ENCODE measurements around the gene CLDN4. TPM values are rescaled to one million over a fixed set of nuclear protein-coding genes. Genes with fewer than 3 reads are reported as not detected.

CLDN4 gene
- total RNA-seq, 1 experiment from 2014 or later = 234 TPM

DNA sequence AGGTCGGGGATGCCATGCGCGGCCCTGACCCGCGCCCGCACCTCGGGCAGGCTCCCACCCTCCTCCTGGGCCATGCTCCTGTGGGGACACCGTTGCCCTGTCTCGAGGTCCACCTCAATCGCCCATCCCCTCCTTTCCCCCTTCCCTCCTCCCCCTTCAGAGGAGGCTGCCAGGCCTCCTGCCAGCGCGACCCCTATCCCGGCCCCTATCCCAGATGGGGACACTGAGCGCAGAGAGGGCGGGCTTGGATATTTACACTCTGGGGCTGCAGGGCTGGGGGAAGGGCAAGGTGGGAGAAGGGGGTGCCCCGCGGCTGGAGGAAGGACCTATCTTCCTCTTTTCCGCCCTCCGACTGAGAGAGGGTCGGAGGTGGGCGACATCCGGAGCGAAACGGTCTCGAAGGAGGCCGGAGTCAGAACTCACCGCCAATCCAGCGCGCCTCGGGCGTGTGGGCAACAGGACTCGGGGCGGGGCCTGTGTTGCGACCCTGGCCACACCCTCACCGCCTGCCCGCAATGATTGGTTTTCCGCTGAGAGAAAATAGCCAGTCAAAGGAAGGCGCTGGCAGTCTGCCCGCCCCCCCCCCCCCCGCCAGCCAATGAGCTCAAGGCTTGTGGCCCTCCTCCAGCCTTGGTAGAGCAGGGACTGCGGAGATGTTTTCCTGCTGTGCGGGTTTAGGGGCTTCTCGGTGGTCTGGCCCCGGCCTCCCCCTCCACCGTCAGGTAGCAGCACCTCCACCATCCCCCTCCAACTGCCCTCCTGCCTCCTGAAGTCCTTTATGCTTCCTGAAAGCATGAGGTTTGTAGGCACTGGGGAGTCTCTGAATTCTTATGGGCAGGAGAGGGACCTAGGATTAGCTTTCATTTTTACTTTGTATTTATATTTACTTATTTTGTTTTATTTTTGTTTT lies 11.5 kb downstream of the CLDN4 start, which contains the start of gene METTL27:
METTL27 (minus strand) TSS at position 450 of the 910 bp plus-strand sequence; CDS start at position 74, 376 bp downstream.
- no peaks in the 10 kb centered on the region for H3K27me3 ChIP-seq (ENCODE audit: insufficient read depth, low read length)
- peak; percentile 88 for ATAC-seq
- H3K9me2 ChIP-seq (ENCODE audit: insufficient read depth) = no peaks in the 10 kb centered on the region
- H2AFZ ChIP-seq (ENCODE audit: low read depth, low read length, poor library complexity, severe bottlenecking) = no peak within 1 kb of the TSS
- BruUV-seq (replicated peaks) = TSS peak; percentile 82
- H3K4me2 ChIP-seq (ENCODE audit: low read length) = peak within 1 kb of the TSS; percentile 96
- peaks cover 33 to 59% of the 10 kb centered on the region in 2 experiments for H3K4me1 ChIP-seq (ENCODE audit: control insufficient read depth in 1 of 2, insufficient read depth in 2 of 2, low read length in 2 of 2)
- intact Hi-C loops (cut with micrococcal nuclease) = no loop called here
- no peaks in the 10 kb centered on the region for H4K20me1 ChIP-seq (ENCODE audit: insufficient read depth)
- TF ChIP-seq POLR2A (IDR thresholded peaks at IDR 0.05; ENCODE audit: borderline replicate concordance, extremely low read depth, insufficient read depth, insufficient read length) (peak; percentile 71), ELF1 (IDR thresholded peaks at IDR 0.05; ENCODE audit: borderline replicate concordance, low read depth) (no peak), SP1 (IDR thresholded peaks at IDR 0.05; ENCODE audit: low read depth) (no peak), POLR2AphosphoS5 (IDR thresholded peaks at IDR 0.05; ENCODE audit: low read depth, low read length) (peak; percentile 93), ZFX (IDR thresholded peaks at IDR 0.05) (peak; percentile 75)
- TF ChIP-seq, protein P1, sequence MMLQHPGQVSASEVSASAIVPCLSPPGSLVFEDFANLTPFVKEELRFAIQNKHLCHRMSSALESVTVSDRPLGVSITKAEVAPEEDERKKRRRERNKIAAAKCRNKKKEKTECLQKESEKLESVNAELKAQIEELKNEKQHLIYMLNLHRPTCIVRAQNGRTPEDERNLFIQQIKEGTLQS (IDR thresholded peaks at IDR 0.05) = no peak
- ChIA-PET CTCF (interaction anchor here (0.6 to 1.8 kb wide), 11 partner anchors 8 to 233 kb away, joined by 3 to 18 read pairs (median 4); partner anchors contain the start of gene ABHD11), RAD21 (ENCODE audit: low non-redundant PET in 1 of 2, low total read pairs in 2 of 2, uncharacterized antibody in 2 of 2, unreplicated experiment in 2 of 2) (interaction anchor here (0.6 to 1.5 kb wide), 6 partner anchors 8 to 102 kb away, joined by 3 to 7 read pairs (median 5); no protein-coding TSS in a partner anchor), POLR2A (interaction anchor here (0.6 to 4.4 kb wide), 24 partner anchors 8 to 520 kb away, joined by 3 to 87 read pairs (median 4); partner anchors contain the start of genes ABHD11 and CLDN4)
- no peaks in the 10 kb centered on the region; a peak in 1 of 4 replicates for H3K36me3 ChIP-seq (ENCODE audit: control insufficient read depth in 1 of 2, insufficient read depth in 2 of 2, low read length in 2 of 2)
- no peaks in the 10 kb centered on the region for H3K9me3 ChIP-seq (ENCODE audit: control insufficient read depth in 1 of 2, insufficient read depth in 1 of 2, low read depth in 1 of 2, low read length in 2 of 2)
- H3K79me2 ChIP-seq (ENCODE audit: insufficient read depth, low read length) = peaks cover 9% of the 10 kb centered on the region; the same call in 1 of the 2 replicates
- H3K4me3 ChIP-seq (replicated peaks in 1 of 2; ENCODE audit: low read depth in 1 of 2, low read length in 2 of 2) = peak within 1 kb of the TSS; percentile 85 to 93
- DNase-seq (ENCODE audit: low read depth, low spot score) = peak; percentile 88
- H3K9ac ChIP-seq (ENCODE audit: low read length) = peak within 1 kb of the TSS; percentile 93
- H3K27ac ChIP-seq (ENCODE audit: low read depth, low read length) = peak within 1 kb of the TSS; percentile 90

DNA sequence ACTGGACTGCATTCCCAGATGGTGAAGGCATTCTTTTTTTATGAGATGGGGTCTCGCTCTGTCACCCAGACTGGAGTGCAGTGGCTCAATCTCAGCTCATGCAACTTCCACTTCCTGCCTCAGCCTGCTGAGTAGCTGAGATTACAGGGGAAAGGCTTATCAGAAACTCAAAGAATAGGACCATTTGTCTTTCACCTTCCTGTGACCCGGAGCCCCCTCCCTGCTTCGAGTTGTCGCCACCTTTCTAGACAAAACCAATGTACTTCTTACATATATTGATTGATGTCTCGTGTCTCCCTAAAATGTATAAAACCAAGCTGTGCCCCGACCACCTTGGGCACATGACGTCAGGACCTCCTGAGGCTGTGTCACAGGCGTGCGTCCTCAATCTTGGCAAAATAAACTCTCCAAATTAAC lies 13.3 kb downstream of the CLDN4 start:
- RAD21 ChIA-PET (ENCODE audit: low non-redundant PET in 1 of 2, low total read pairs in 2 of 2, uncharacterized antibody in 2 of 2, unreplicated experiment in 2 of 2) = no interaction called here
- H3K9me2 ChIP-seq (ENCODE audit: insufficient read depth) = no peaks in the 10 kb centered on the region
- no peak for ATAC-seq
- no peak overlapping the region for H3K4me2 ChIP-seq (ENCODE audit: low read length)
- no peak for TF ChIP-seq CBX3 (IDR thresholded peaks at IDR 0.05; ENCODE audit: low read depth)
- no peak overlapping the region for H3K9ac ChIP-seq (ENCODE audit: low read length)
- H3K4me3 ChIP-seq (replicated peaks in 1 of 2; ENCODE audit: low read depth in 1 of 2, low read length in 2 of 2) = no peak overlapping the region
- peaks cover 24 to 53% of the 10 kb centered on the region in 2 experiments for H3K4me1 ChIP-seq (ENCODE audit: control insufficient read depth in 1 of 2, insufficient read depth in 2 of 2, low read length in 2 of 2)
- no peak overlapping the region for H3K27ac ChIP-seq (ENCODE audit: low read depth, low read length)
- no TSS peak for BruUV-seq (replicated peaks)
- intact Hi-C loops (cut with micrococcal nuclease) = no loop called here
- H3K27me3 ChIP-seq (ENCODE audit: insufficient read depth, low read length) = no peaks in the 10 kb centered on the region
- H3K79me2 ChIP-seq (ENCODE audit: insufficient read depth, low read length) = peaks cover 9% of the 10 kb centered on the region; the same call in 1 of the 2 replicates
- no peak overlapping the region for H2AFZ ChIP-seq (ENCODE audit: low read depth, low read length, poor library complexity, severe bottlenecking)
- POLR2A ChIA-PET = interaction anchor here (4.1 kb wide), 1 partner anchor 11 kb away, joined by 87 read pairs; the partner anchor contains the start of gene CLDN4
- no peaks in the 10 kb centered on the region for H4K20me1 ChIP-seq (ENCODE audit: insufficient read depth)
- CTCF ChIA-PET = no interaction called here
- H3K9me3 ChIP-seq (ENCODE audit: control insufficient read depth in 1 of 2, insufficient read depth in 1 of 2, low read depth in 1 of 2, low read length in 2 of 2) = no peaks in the 10 kb centered on the region
- H3K36me3 ChIP-seq (ENCODE audit: control insufficient read depth in 1 of 2, insufficient read depth in 2 of 2, low read length in 2 of 2) = no peaks in the 10 kb centered on the region; a peak in 1 of 4 replicates
- DNase-seq (ENCODE audit: low read depth, low spot score) = no peak

All from HCT116 (cell line).